GM19238 (cell line): ENCODE measurements around the gene KSR1.
A peak's percentile ranks its signal among the peaks of the same experiment; 100 is the strongest.
"Not testable (repeated sequence)": the region's sequence is repeated elsewhere in the genome, so short reads cannot be mapped to it uniquely, and the experiment has no call there.

ENCODE experiments used
- DNase-seq: peaks from one replicate; pipeline ENCODE4 v3.0.0; 2011; ENCODE audit warnings: low spot score; ENCODE audit not compliant: insufficient read length

The KSR1 gene

GRCh38 chr17:27453471-27453870 lies 2.8 kb upstream of the KSR1 start:
- DNase-seq: no peak

GRCh38 chr17:27454089-27454488 lies 2.2 kb upstream of the KSR1 start:
- no peak for DNase-seq

- no peak for DNase-seq
Measured at GRCh38 chr17:27455236-27455913, 873 bp upstream of the KSR1 start.

GRCh38 chr17:27456681-27457359 lies 572 bp downstream of the KSR1 start:
- no peak for DNase-seq

GRCh38 chr17:27457360-27457715 lies 1.1 kb downstream of the KSR1 start:
- no peak for DNase-seq

- DNase-seq: no peak
Measured at GRCh38 chr17:27457731-27458523, 1.7 kb downstream of the KSR1 start.

- no peak for DNase-seq
Measured at GRCh38 chr17:27458524-27458908, 2.3 kb downstream of the KSR1 start.

GRCh38 chr17:27459433-27459832 lies 3.2 kb downstream of the KSR1 start:
- no peak for DNase-seq

- no peak for DNase-seq
Measured at GRCh38 chr17:27460196-27460725, 4.0 kb downstream of the KSR1 start.

- DNase-seq: no peak
Measured at GRCh38 chr17:27461192-27461859, 5.1 kb downstream of the KSR1 start.

- no peak for DNase-seq
Measured at GRCh38 chr17:27462149-27462548, 5.9 kb downstream of the KSR1 start.

GRCh38 chr17:27462714-27463113 lies 6.5 kb downstream of the KSR1 start:
- DNase-seq: no peak

GRCh38 chr17:27463235-27463677 lies 7.0 kb downstream of the KSR1 start:
- DNase-seq: no peak

- DNase-seq: not testable (repeated sequence)
Measured at GRCh38 chr17:27464019-27464418, 7.8 kb downstream of the KSR1 start.

GRCh38 chr17:27464431-27464830 lies 8.2 kb downstream of the KSR1 start:
- DNase-seq: no peak

- not testable (repeated sequence) for DNase-seq
Measured at GRCh38 chr17:27465875-27466274, 9.6 kb downstream of the KSR1 start.

GRCh38 chr17:27466376-27466742 lies 10.1 kb downstream of the KSR1 start:
- DNase-seq: no peak

GRCh38 chr17:27466743-27467375 lies 10.6 kb downstream of the KSR1 start:
- DNase-seq: peak; percentile 56

- no peak for DNase-seq
Measured at GRCh38 chr17:27469256-27469655, 13.0 kb downstream of the KSR1 start.

GRCh38 chr17:27471321-27472269 lies 15.3 kb downstream of the KSR1 start:
- no peak for DNase-seq
